ENCODE results near the gene SLC8A3.

The SLC8A3 gene

GRCh38 chr14:70097576-70098249 lies 91.0 kb downstream of the SLC8A3 start:
- Histone ChIP-seq H3K4me3 (ENCODE audit: low read length in 2 of 2) (no peak overlapping the region), H3K9ac (ENCODE audit: low read depth in 1 of 2, low read length in 2 of 2) (no peak overlapping the region), H3K27me3 (ENCODE audit: control insufficient read depth in 2 of 2, insufficient read depth in 2 of 2, low read length in 2 of 2) (no peaks in the 10 kb centered on the region), H3K9me3 (ENCODE audit: control insufficient read depth in 2 of 2, low read length in 2 of 2) (no peaks in the 10 kb centered on the region), H3K4me1 (ENCODE audit: control insufficient read depth in 2 of 2, insufficient read depth in 2 of 2, low read length in 2 of 2) (no peaks in the 10 kb centered on the region), H3K27ac (ENCODE audit: low read depth in 2 of 2, low read length in 2 of 2) (no peak overlapping the region), H3K36me3 (ENCODE audit: control insufficient read depth in 2 of 2, insufficient read depth in 2 of 2, low read length in 2 of 2) (no peaks in the 10 kb centered on the region)

- H3K9ac ChIP-seq (ENCODE audit: low read depth in 1 of 2, low read length in 2 of 2), result no peak overlapping the region
- H3K4me1 ChIP-seq (ENCODE audit: control insufficient read depth in 2 of 2, insufficient read depth in 2 of 2, low read length in 2 of 2), result no peaks in the 10 kb centered on the region
- H3K27me3 ChIP-seq (ENCODE audit: control insufficient read depth in 2 of 2, insufficient read depth in 2 of 2, low read length in 2 of 2), result no peaks in the 10 kb centered on the region
- no peaks in the 10 kb centered on the region for H3K9me3 ChIP-seq (ENCODE audit: control insufficient read depth in 2 of 2, low read length in 2 of 2)
- H3K4me3 ChIP-seq (ENCODE audit: low read length in 2 of 2), result no peak overlapping the region
- H3K27ac ChIP-seq (ENCODE audit: low read depth in 2 of 2, low read length in 2 of 2), result no peak overlapping the region
- H3K36me3 ChIP-seq (ENCODE audit: control insufficient read depth in 2 of 2, insufficient read depth in 2 of 2, low read length in 2 of 2), result no peaks in the 10 kb centered on the region
These were observed 91.9 kb downstream of the SLC8A3 start for GRCh38 chr14:70096866-70097265.

- Histone ChIP-seq H3K9me3 (ENCODE audit: control insufficient read depth in 2 of 2, low read length in 2 of 2) (no peaks in the 10 kb centered on the region), H3K4me1 (ENCODE audit: control insufficient read depth in 2 of 2, insufficient read depth in 2 of 2, low read length in 2 of 2) (no peaks in the 10 kb centered on the region), H3K27me3 (ENCODE audit: control insufficient read depth in 2 of 2, insufficient read depth in 2 of 2, low read length in 2 of 2) (no peaks in the 10 kb centered on the region), H3K36me3 (ENCODE audit: control insufficient read depth in 2 of 2, insufficient read depth in 2 of 2, low read length in 2 of 2) (no peaks in the 10 kb centered on the region), H3K4me3 (ENCODE audit: low read length in 2 of 2) (no peak overlapping the region), H3K27ac (ENCODE audit: low read depth in 2 of 2, low read length in 2 of 2) (no peak overlapping the region), H3K9ac (ENCODE audit: low read depth in 1 of 2, low read length in 2 of 2) (no peak overlapping the region)
These were observed 94.1 kb downstream of the SLC8A3 start for GRCh38 chr14:70094631-70095030.

- Histone ChIP-seq H3K27ac (ENCODE audit: low read depth in 2 of 2, low read length in 2 of 2) (no peak overlapping the region), H3K4me1 (ENCODE audit: control insufficient read depth in 2 of 2, insufficient read depth in 2 of 2, low read length in 2 of 2) (no peaks in the 10 kb centered on the region), H3K4me3 (ENCODE audit: low read length in 2 of 2) (no peak overlapping the region), H3K27me3 (ENCODE audit: control insufficient read depth in 2 of 2, insufficient read depth in 2 of 2, low read length in 2 of 2) (peaks cover 0 to 4% of the 10 kb centered on the region in 2 donors), H3K9me3 (ENCODE audit: control insufficient read depth in 2 of 2, low read length in 2 of 2) (no peaks in the 10 kb centered on the region), H3K9ac (ENCODE audit: low read depth in 1 of 2, low read length in 2 of 2) (no peak overlapping the region), H3K36me3 (ENCODE audit: control insufficient read depth in 2 of 2, insufficient read depth in 2 of 2, low read length in 2 of 2) (no peaks in the 10 kb centered on the region)
These were observed 94.6 kb downstream of the SLC8A3 start for GRCh38 chr14:70094106-70094505.

- Histone ChIP-seq H3K27ac (ENCODE audit: low read depth in 2 of 2, low read length in 2 of 2) (no peak overlapping the region), H3K36me3 (ENCODE audit: control insufficient read depth in 2 of 2, insufficient read depth in 2 of 2, low read length in 2 of 2) (no peaks in the 10 kb centered on the region), H3K27me3 (ENCODE audit: control insufficient read depth in 2 of 2, insufficient read depth in 2 of 2, low read length in 2 of 2) (peaks cover 0 to 4% of the 10 kb centered on the region in 2 donors), H3K4me3 (ENCODE audit: low read length in 2 of 2) (no peak overlapping the region), H3K4me1 (ENCODE audit: control insufficient read depth in 2 of 2, insufficient read depth in 2 of 2, low read length in 2 of 2) (no peaks in the 10 kb centered on the region), H3K9ac (ENCODE audit: low read depth in 1 of 2, low read length in 2 of 2) (no peak overlapping the region), H3K9me3 (ENCODE audit: control insufficient read depth in 2 of 2, low read length in 2 of 2) (no peaks in the 10 kb centered on the region)
These were observed 95.6 kb downstream of the SLC8A3 start for GRCh38 chr14:70093156-70093555.

GRCh38 chr14:70087380-70087697 lies 101.4 kb downstream of the SLC8A3 start:
- Histone ChIP-seq H3K9me3 (ENCODE audit: control insufficient read depth in 2 of 2, low read length in 2 of 2) (no peaks in the 10 kb centered on the region), H3K27me3 (ENCODE audit: control insufficient read depth in 2 of 2, insufficient read depth in 2 of 2, low read length in 2 of 2) (peaks cover 3 to 8% of the 10 kb centered on the region in 2 donors), H3K27ac (ENCODE audit: low read depth in 2 of 2, low read length in 2 of 2) (no peak overlapping the region), H3K36me3 (ENCODE audit: control insufficient read depth in 2 of 2, insufficient read depth in 2 of 2, low read length in 2 of 2) (no peaks in the 10 kb centered on the region), H3K9ac (ENCODE audit: low read depth in 1 of 2, low read length in 2 of 2) (no peak overlapping the region), H3K4me3 (ENCODE audit: low read length in 2 of 2) (no peak overlapping the region), H3K4me1 (ENCODE audit: control insufficient read depth in 2 of 2, insufficient read depth in 2 of 2, low read length in 2 of 2) (no peaks in the 10 kb centered on the region)

GRCh38 chr14:70086685-70087379 lies 101.9 kb downstream of the SLC8A3 start:
- Histone ChIP-seq H3K36me3 (ENCODE audit: control insufficient read depth in 2 of 2, insufficient read depth in 2 of 2, low read length in 2 of 2) (no peaks in the 10 kb centered on the region), H3K4me1 (ENCODE audit: control insufficient read depth in 2 of 2, insufficient read depth in 2 of 2, low read length in 2 of 2) (no peaks in the 10 kb centered on the region), H3K4me3 (ENCODE audit: low read length in 2 of 2) (no peak overlapping the region), H3K27me3 (ENCODE audit: control insufficient read depth in 2 of 2, insufficient read depth in 2 of 2, low read length in 2 of 2) (peaks cover 3 to 8% of the 10 kb centered on the region in 2 donors), H3K27ac (ENCODE audit: low read depth in 2 of 2, low read length in 2 of 2) (no peak overlapping the region), H3K9ac (ENCODE audit: low read depth in 1 of 2, low read length in 2 of 2) (no peak overlapping the region), H3K9me3 (ENCODE audit: control insufficient read depth in 2 of 2, low read length in 2 of 2) (no peaks in the 10 kb centered on the region)

GRCh38 chr14:70084226-70084625 lies 104.5 kb downstream of the SLC8A3 start:
- no peaks in the 10 kb centered on the region for H3K9me3 ChIP-seq (ENCODE audit: control insufficient read depth in 2 of 2, low read length in 2 of 2)
- H3K9ac ChIP-seq (ENCODE audit: low read depth in 1 of 2, low read length in 2 of 2), result no peak overlapping the region
- H3K4me1 ChIP-seq (ENCODE audit: control insufficient read depth in 2 of 2, insufficient read depth in 2 of 2, low read length in 2 of 2), result no peaks in the 10 kb centered on the region
- peaks cover 3 to 5% of the 10 kb centered on the region in 2 donors for H3K27me3 ChIP-seq (ENCODE audit: control insufficient read depth in 2 of 2, insufficient read depth in 2 of 2, low read length in 2 of 2)
- H3K4me3 ChIP-seq (ENCODE audit: low read length in 2 of 2), result no peak overlapping the region
- no peak overlapping the region for H3K27ac ChIP-seq (ENCODE audit: low read depth in 2 of 2, low read length in 2 of 2)
- no peaks in the 10 kb centered on the region for H3K36me3 ChIP-seq (ENCODE audit: control insufficient read depth in 2 of 2, insufficient read depth in 2 of 2, low read length in 2 of 2)

GRCh38 chr14:70082394-70082793 lies 106.4 kb downstream of the SLC8A3 start:
- peaks cover 3 to 5% of the 10 kb centered on the region in 2 donors for H3K27me3 ChIP-seq (ENCODE audit: control insufficient read depth in 2 of 2, insufficient read depth in 2 of 2, low read length in 2 of 2)
- no peaks in the 10 kb centered on the region for H3K4me1 ChIP-seq (ENCODE audit: control insufficient read depth in 2 of 2, insufficient read depth in 2 of 2, low read length in 2 of 2)
- H3K27ac ChIP-seq (ENCODE audit: low read depth in 2 of 2, low read length in 2 of 2), result no peak overlapping the region
- H3K36me3 ChIP-seq (ENCODE audit: control insufficient read depth in 2 of 2, insufficient read depth in 2 of 2, low read length in 2 of 2), result no peaks in the 10 kb centered on the region
- no peak overlapping the region for H3K9ac ChIP-seq (ENCODE audit: low read depth in 1 of 2, low read length in 2 of 2)
- H3K4me3 ChIP-seq (ENCODE audit: low read length in 2 of 2), result no peak overlapping the region
- no peaks in the 10 kb centered on the region for H3K9me3 ChIP-seq (ENCODE audit: control insufficient read depth in 2 of 2, low read length in 2 of 2)

GRCh38 chr14:70080076-70080475 lies 108.7 kb downstream of the SLC8A3 start:
- peaks cover 3 to 5% of the 10 kb centered on the region in 2 donors for H3K27me3 ChIP-seq (ENCODE audit: control insufficient read depth in 2 of 2, insufficient read depth in 2 of 2, low read length in 2 of 2)
- no peak overlapping the region for H3K9ac ChIP-seq (ENCODE audit: low read depth in 1 of 2, low read length in 2 of 2)
- H3K4me1 ChIP-seq (ENCODE audit: control insufficient read depth in 2 of 2, insufficient read depth in 2 of 2, low read length in 2 of 2), result no peaks in the 10 kb centered on the region
- no peaks in the 10 kb centered on the region for H3K9me3 ChIP-seq (ENCODE audit: control insufficient read depth in 2 of 2, low read length in 2 of 2)
- no peaks in the 10 kb centered on the region for H3K36me3 ChIP-seq (ENCODE audit: control insufficient read depth in 2 of 2, insufficient read depth in 2 of 2, low read length in 2 of 2)
- no peak overlapping the region for H3K4me3 ChIP-seq (ENCODE audit: low read length in 2 of 2)
- H3K27ac ChIP-seq (ENCODE audit: low read depth in 2 of 2, low read length in 2 of 2), result no peak overlapping the region
